Common myeloid progenitor, CD34-positive (primary cell): ENCODE measurements around the gene OXCT1. TPM values are rescaled to one million over a fixed set of nuclear protein-coding genes. Genes with fewer than 3 reads are reported as not detected.

Experiments
- CTCF ChIA-PET: fragments of 350-600 bp; sonication (Branson Sonifier 250); formaldehyde crosslinking; loops from one replicate; lab custom pipeline; 2021; ENCODE audit warnings: antibody characterized with exemption; lab: Charles Lee
- POLR2A ChIA-PET: fragments of 350-600 bp; sonication (Branson Sonifier 250); formaldehyde crosslinking; loops from one replicate; lab custom pipeline; 2021; ENCODE audit warnings: antibody characterized with exemption; lab: Charles Lee
- DNase-seq, 3 donors: peaks; one replicate each; pipeline versions ENCODE4 v3.0.0 to v3.0.0-alpha.2; 2013
- H3K27ac ChIP-seq, 2 experiments: 1 replicate in 1 of 2; 2 replicates in 1 of 2; pipeline ENCODE4 v1.7.0; 2013; ENCODE audit warnings: inconsistent platforms in 2 of 2, low read length in 2 of 2, mild to moderate bottlenecking in 2 of 2, low read depth in 1 of 2, moderate library complexity in 1 of 2; ENCODE audit not compliant: severe bottlenecking in 2 of 2, insufficient read depth in 1 of 2, poor library complexity in 1 of 2
- H3K27me3 ChIP-seq, 5 experiments: replicated peaks in 2 of 5; 1 replicate in 3 of 5; 2 replicates in 2 of 5; pipeline versions ENCODE4 v1.6.1 to v1.7.0; 2013; ENCODE audit warnings: low read length in 4 of 5, mild to moderate bottlenecking in 2 of 5, moderate library complexity in 2 of 5, inconsistent platforms in 1 of 5; ENCODE audit not compliant: insufficient read depth in 5 of 5, control insufficient read depth in 4 of 5
- H3K36me3 ChIP-seq, 4 experiments: 1 replicate in 2 of 4; 2 replicates in 2 of 4; pipeline versions ENCODE4 v1.6.1 to v1.7.0; 2013; ENCODE audit warnings: low read length in 3 of 4, control low read depth in 1 of 4, mild to moderate bottlenecking in 1 of 4; ENCODE audit not compliant: control insufficient read depth in 4 of 4, insufficient read depth in 4 of 4
- H3K4me1 ChIP-seq, 4 experiments: 1 replicate in 3 of 4; 2 replicates in 1 of 4; pipeline versions ENCODE4 v1.6.1 to v1.7.1; 2013; ENCODE audit warnings: low read length in 3 of 4, mild to moderate bottlenecking in 3 of 4, control low read depth in 1 of 4, inconsistent platforms in 1 of 4, moderate library complexity in 1 of 4; ENCODE audit not compliant: control insufficient read depth in 4 of 4, insufficient read depth in 4 of 4; ENCODE audit errors: control extremely low read depth in 1 of 4
- H3K4me3 ChIP-seq, 7 experiments: 1 replicate in 4 of 7; 2 replicates in 3 of 7; pipeline versions ENCODE4 v1.5.1 to v1.7.0; 2013; ENCODE audit warnings: mild to moderate bottlenecking in 7 of 7, low read length in 6 of 7, moderate library complexity in 6 of 7, inconsistent platforms in 2 of 7, low read depth in 2 of 7, control low read depth in 1 of 7; ENCODE audit not compliant: insufficient read depth in 4 of 7, control insufficient read depth in 1 of 7; ENCODE audit errors: extremely low read depth in 1 of 7
- H3K9me3 ChIP-seq, 5 experiments: 1 replicate in 4 of 5; 2 replicates in 1 of 5; pipeline versions ENCODE4 v1.6.1 to v1.7.1; 2013; ENCODE audit warnings: low read length in 4 of 5, mild to moderate bottlenecking in 2 of 5, inconsistent platforms in 1 of 5, low read depth in 1 of 5, moderate library complexity in 1 of 5; ENCODE audit not compliant: control insufficient read depth in 4 of 5, insufficient read depth in 2 of 5; ENCODE audit errors: control extremely low read depth in 1 of 5
- WGBS: methylation state at CpG from one replicate; pipeline ENCODE4 v1.1.5; 2013; ENCODE audit not compliant: insufficient coverage; 5-methylcytosine and 5-hydroxymethylcytosine counted together
- polyA plus RNA-seq: library from polyadenylated mRNA; unstranded; fragments of 120-200 nt; gene quantifications from one replicate; pipeline ENCODE4 v1.2.1, GENCODE V29; 2013

Gene OXCT1
- polyA plus RNA-seq = 32.7 TPM

- DNase-seq = peak; percentile 89 to 96 (median 95)
- Histone ChIP-seq H3K27me3 (no peaks in the 10 kb centered on the region), H3K36me3 (peaks cover 0 to 5% (median 0%) of the 10 kb centered on the region in 4 experiments), H3K27ac (peak within 1 kb of the TSS; percentile 28 to 87), H3K4me3 (peak within 1 kb of the TSS; percentile 79 to 96 (median 91)), H3K9me3 (no peaks in the 10 kb centered on the region), H3K4me1 (peaks cover 7 to 17% (median 13%) of the 10 kb centered on the region in 4 experiments)
- POLR2A ChIA-PET = interaction anchor here (1.3 kb wide), 1 partner anchor 55 kb away, joined by 6 read pairs; the partner anchor contains the start of gene FBXO4
- CTCF ChIA-PET = interaction anchor here (1.0 to 1.5 kb wide), 2 partner anchors 34 to 58 kb away, joined by 3 to 6 read pairs; partner anchors contain the start of gene RIMOC1
- 1% methylated on average over 66 of the region's 82 CpGs for WGBS
These were observed at the start of gene OXCT1 for GRCh38 chr5:41869724-41870626. Gene OXCT1 (minus strand): TSS chr5:41870425. CDS start chr5:41870358, 67 bp downstream.

- H3K4me3 ChIP-seq = no peak overlapping the region
- POLR2A ChIA-PET = no interaction called here
- no peaks in the 10 kb centered on the region for H3K9me3 ChIP-seq
- DNase-seq = no peak
- CTCF ChIA-PET = interaction anchor here (1.4 kb wide), 1 partner anchor 8 kb away, joined by 3 read pairs; no protein-coding TSS in a partner anchor
- peaks cover 16 to 78% (median 46%) of the 10 kb centered on the region in 4 experiments for H3K36me3 ChIP-seq
- 100% methylated on average over 2 of the region's 2 CpGs for WGBS
- no peak overlapping the region for H3K27ac ChIP-seq
- H3K27me3 ChIP-seq = no peaks in the 10 kb centered on the region
- no peaks in the 10 kb centered on the region for H3K4me1 ChIP-seq
These were observed 47.9 kb upstream of the OXCT1 start for GRCh38 chr5:41918105-41918504.

GRCh38 chr5:41908374-41909079, 38.3 kb upstream of the OXCT1 start:
- POLR2A ChIA-PET = no interaction called here
- no peak for DNase-seq
- peaks cover 28 to 52% (median 40%) of the 10 kb centered on the region in 4 experiments for H3K36me3 ChIP-seq

GRCh38 chr5:41906151-41906550, 35.9 kb upstream of the OXCT1 start:
- Histone ChIP-seq H3K4me3 (no peak overlapping the region), H3K27ac (no peak overlapping the region), H3K27me3 (no peaks in the 10 kb centered on the region), H3K4me1 (peaks cover 10 to 22% (median 17%) of the 10 kb centered on the region in 4 experiments), H3K9me3 (no peaks in the 10 kb centered on the region), H3K36me3 (peaks cover 16 to 30% (median 23%) of the 10 kb centered on the region in 4 experiments)
- POLR2A ChIA-PET = no interaction called here
- no CpG with 5 or more reads among the region's 2 CpGs for WGBS
- CTCF ChIA-PET = no interaction called here
- DNase-seq = no peak

More at GRCh38 chr5:41908374-41909079, 38.3 kb upstream of the OXCT1 start:
- CTCF ChIA-PET = interaction anchor here (1.0 kb wide), 1 partner anchor 17 kb away, joined by 5 read pairs; the partner anchor contains the start of gene FBXO4
- no peaks in the 10 kb centered on the region for H3K9me3 ChIP-seq
- WGBS = no CpG with 5 or more reads among the region's 4 CpGs
- no peaks in the 10 kb centered on the region for H3K27me3 ChIP-seq
- no peak overlapping the region for H3K27ac ChIP-seq
- H3K4me1 ChIP-seq = peaks cover 10 to 18% (median 13%) of the 10 kb centered on the region in 4 experiments
- H3K4me3 ChIP-seq = no peak overlapping the region

- ChIA-PET CTCF (interaction anchor here (0.8 to 1.5 kb wide), 7 partner anchors 10 to 48 kb away, joined by 3 to 6 read pairs (median 3); partner anchors contain the start of genes FBXO4 and OXCT1), POLR2A (interaction anchor here (0.7 to 2.2 kb wide), 6 partner anchors 10 to 1410 kb away, joined by 3 to 18 read pairs (median 3); partner anchors contain the start of gene FBXO4)
- Histone ChIP-seq H3K9me3 (no peaks in the 10 kb centered on the region), H3K27ac (peak within 1 kb of the TSS; percentile 96 to 98), H3K4me1 (peaks cover 10 to 22% (median 17%) of the 10 kb centered on the region in 4 experiments), H3K36me3 (peaks cover 9 to 17% (median 12%) of the 10 kb centered on the region in 4 experiments), H3K27me3 (peaks cover 0 to 2% (median 1%) of the 10 kb centered on the region in 5 experiments), H3K4me3 (peak within 1 kb of the TSS; percentile 78 to 98 (median 88))
- DNase-seq = peak; percentile 99
- WGBS = under 1% methylated on average over 44 of the region's 55 CpGs
These were observed 33.9 kb upstream of the OXCT1 start, which contains the start of gene RIMOC1 for GRCh38 chr5:41903892-41904799. Gene RIMOC1 (plus strand): TSS chr5:41904344. CDS start chr5:41904368, 24 bp downstream.
